ENCODE data around the gene GPR61.

DNA sequence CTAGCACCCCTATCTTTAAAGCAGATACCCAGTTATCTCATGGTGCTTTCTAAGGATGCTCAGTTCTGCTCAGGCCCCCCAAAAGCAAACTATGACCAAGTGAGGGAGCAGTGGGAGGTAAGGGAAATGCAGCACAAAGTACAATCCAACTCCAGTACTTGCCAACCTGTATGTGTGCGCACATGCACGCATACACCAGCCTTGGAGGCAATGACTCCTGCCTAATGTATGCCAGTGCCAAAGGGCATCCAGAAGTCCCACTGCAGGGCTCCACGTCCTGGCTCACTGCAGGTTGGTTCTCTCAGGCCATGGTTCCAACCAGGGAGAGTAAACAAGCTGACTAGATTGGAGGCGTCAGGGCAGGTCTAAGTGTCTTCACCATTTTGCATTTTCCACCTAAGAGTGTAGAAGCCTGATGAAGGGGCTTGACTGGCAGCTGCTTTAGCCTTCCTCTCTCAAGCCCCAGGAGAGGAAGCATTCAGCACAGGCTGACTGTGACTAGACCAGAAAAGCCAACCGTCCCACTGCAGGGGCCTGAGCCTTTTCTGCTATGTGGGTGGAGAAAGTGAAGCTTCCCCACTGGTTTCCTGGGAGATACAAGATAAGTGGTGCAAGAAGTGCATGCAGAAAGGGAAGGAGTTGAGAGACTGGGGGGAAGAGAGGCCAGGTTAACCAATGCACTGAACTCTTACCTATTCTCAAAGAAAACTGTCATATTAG is 37.9 kb upstream of the GPR61 start:
- TF ChIP-seq CTCF (IDR thresholded peaks at IDR 0.05; ENCODE audit: insufficient read depth, low read length, poor library complexity, severe bottlenecking) (no peak), EZH2phosphoT487 (conservative IDR thresholded peaks at IDR 0.05; ENCODE audit: low read length) (no peak)

Measured in SU-DHL-6 (cell line).